GM12873 (cell line): Measurements from ENCODE around the gene TMEFF2.

Experiments used
- TF ChIP-seq, protein P1 (sequence below): IDR thresholded peaks from 2 replicates; pipeline ENCODE4 v1.5.1; 2012; ENCODE audit warnings: low read depth, mild to moderate bottlenecking, moderate library complexity, low read length, control low read depth; ENCODE audit not compliant: insufficient read depth; ENCODE audit errors: missing control alignments

Gene TMEFF2

DNA sequence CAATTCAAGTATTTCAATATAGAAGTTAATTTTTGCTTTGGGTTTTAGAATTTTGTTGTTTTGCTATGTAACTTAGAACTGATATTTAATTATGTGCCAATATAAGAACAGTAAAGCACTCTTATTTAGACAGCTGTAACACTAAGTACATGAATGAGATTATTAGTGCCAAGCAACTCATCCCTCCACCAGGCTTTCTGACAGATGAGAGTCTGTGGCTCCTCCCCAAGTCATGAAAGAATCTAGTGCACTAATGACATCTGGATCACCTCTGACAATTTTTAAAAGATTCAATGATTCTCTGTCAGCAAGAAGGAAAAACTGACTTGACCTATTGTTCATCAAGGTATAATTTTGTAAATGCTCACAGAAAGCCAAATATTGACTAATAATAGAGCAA is 67.8 kb downstream of the TMEFF2 start:
- TF ChIP-seq, protein P1, sequence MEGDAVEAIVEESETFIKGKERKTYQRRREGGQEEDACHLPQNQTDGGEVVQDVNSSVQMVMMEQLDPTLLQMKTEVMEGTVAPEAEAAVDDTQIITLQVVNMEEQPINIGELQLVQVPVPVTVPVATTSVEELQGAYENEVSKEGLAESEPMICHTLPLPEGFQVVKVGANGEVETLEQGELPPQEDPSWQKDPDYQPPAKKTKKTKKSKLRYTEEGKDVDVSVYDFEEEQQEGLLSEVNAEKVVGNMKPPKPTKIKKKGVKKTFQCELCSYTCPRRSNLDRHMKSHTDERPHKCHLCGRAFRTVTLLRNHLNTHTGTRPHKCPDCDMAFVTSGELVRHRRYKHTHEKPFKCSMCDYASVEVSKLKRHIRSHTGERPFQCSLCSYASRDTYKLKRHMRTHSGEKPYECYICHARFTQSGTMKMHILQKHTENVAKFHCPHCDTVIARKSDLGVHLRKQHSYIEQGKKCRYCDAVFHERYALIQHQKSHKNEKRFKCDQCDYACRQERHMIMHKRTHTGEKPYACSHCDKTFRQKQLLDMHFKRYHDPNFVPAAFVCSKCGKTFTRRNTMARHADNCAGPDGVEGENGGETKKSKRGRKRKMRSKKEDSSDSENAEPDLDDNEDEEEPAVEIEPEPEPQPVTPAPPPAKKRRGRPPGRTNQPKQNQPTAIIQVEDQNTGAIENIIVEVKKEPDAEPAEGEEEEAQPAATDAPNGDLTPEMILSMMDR: no peak

DNA sequence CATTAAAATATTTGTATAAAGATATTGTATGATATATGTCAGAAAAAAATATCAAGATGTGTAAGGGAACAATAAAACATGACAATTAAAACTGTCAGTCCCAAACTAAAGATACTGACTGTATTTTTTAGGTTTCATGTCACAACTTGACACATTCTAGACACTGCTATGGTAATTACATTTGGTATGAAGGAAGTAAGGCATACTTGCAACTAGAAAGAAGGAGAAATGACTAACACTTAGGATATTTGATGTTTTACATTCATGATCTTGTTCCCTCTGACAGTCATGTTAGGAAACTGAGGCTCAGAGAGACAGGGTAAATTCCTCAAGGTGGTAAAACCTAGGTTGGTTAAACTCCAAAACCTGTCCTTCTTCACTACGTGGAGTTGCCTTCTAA is 68.3 kb downstream of the TMEFF2 start:
- TF ChIP-seq, protein P1: no peak

DNA sequence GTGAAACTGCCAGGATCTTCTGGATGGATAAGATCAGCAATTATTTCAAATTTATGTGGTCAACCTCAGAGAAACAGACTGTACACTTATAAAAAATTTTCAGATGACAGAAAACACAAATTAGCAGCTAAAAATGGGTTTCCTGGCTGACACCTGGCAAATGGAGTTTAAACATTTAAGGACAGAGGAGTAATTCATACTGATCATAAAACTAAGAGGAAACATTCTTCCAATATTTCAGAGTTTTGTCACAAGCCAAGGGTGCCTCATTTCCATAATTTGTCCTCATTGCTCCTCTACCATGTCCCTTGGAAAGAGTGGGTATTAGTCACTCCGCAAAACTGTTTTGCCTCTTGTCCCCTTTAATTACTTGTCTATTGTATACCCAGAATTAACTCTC is 70.2 kb downstream of the TMEFF2 start:
- TF ChIP-seq, protein P1: no peak

DNA sequence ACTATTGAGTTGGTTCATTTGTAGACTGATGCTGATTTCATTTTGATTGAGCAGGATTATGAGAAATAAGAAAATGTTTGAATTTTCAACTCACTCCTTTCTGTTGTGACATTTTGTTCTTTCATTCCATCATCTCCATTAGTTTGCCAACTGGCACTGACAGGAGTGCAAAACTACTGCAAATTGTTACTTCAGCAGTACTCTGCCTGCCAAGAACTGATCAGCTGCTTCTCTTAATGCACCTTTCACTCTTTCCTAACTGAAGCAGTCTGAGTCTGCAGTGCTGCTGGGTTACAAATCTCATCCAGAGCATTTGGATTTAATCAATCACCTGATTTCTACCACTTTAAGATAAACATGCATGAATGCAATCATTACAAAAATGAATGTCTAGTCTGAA is 70.9 kb downstream of the TMEFF2 start:
- TF ChIP-seq, protein P1: no peak

DNA sequence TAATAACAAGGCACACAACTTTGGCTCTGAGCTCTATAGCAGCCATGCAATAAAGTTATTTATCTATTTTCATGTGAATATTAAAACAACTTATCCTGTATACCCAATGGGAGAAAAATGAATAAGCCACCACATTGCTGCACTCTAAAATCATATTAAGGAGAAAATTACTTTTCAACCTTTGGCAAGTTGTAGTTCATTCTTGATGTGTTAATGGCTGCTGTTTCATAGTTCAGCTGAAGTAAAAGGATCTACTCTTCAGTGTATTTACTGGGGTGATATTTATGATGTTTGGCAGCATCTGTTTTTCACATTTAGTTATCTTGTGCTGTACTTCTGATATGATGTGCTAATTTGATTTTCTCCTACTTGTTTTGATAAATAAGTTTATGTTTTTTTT is 71.8 kb downstream of the TMEFF2 start:
- TF ChIP-seq, protein P1: no peak

DNA sequence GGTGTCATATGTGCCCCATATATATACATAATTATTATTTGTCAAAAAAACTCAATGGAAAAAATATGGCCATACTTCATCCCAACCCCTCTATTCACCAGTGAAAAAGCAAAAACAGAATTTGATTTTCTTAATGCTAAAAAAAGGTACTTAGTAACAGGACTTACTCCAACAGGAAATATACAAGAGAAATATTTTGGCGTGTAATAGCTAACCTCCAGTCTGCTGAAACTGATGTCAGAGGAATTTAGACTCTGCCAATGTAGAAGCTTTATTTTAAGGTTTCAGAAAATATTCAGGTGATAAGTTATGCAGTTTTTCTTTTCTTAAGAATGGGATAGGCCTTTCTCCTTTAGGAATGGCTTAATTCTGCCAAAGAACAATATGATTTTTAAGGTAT is 72.6 kb downstream of the TMEFF2 start:
- TF ChIP-seq, protein P1: no peak

DNA sequence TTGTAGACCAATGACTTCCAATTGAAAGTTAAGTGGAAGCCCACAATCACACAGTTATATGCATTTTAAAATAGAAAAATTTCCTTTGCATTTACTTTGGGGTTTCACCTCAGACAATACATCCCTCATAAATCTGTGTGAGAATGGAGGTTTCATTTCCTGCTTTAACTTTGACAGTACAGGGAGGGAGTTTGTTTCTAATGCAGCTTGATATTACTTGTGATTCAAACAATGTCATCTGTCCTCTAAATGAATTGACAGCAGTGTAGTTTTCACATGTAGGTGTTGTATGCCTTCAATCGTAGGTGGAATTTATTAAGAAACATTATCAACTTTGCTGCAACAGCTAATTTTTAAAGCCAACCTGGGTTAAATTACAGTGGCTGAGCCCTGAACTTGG is 75.2 kb downstream of the TMEFF2 start:
- TF ChIP-seq, protein P1: no peak
